Activated B cell treated with CpG ODN at 0.5 μM for 24 hours (primary cell): Measurements from ENCODE around the gene HLA-DOA. TPM values are rescaled to one million over a fixed set of nuclear protein-coding genes. Genes with fewer than 3 reads are reported as not detected.
A peak's percentile ranks its signal among the peaks of the same experiment; 100 is the strongest.

Experiments
- ATAC-seq: fragments of 200-7000 bp; cut with Tn5 transposase; one replicate; pipeline ENCODE4 v1.10.0; 2021; ENCODE audit warnings: low read depth, mild to moderate bottlenecking, moderate library complexity
- CTCF ChIA-PET: fragments of 350-600 bp; sonication (Branson Sonifier 250); formaldehyde crosslinking; loops from one replicate; lab custom pipeline; 2021; ENCODE audit warnings: antibody characterized with exemption; lab: Charles Lee
- POLR2A ChIA-PET: fragments of 350-600 bp; sonication (Branson Sonifier 250); formaldehyde crosslinking; loops from one replicate; lab custom pipeline; 2021; ENCODE audit warnings: antibody characterized with exemption; lab: Charles Lee
- DNase-seq: peaks from one replicate; pipeline ENCODE4 v3.0.0; 2022
- H3K27ac Mint-ChIP-seq: one replicate; pipeline ENCODE4 v1.8.0; 2020; ENCODE audit warnings: mixed read lengths
- H3K27me3 Mint-ChIP-seq: one replicate; pipeline ENCODE4 v1.8.0; 2021; ENCODE audit warnings: mixed read lengths
- H3K36me3 Mint-ChIP-seq: one replicate; pipeline ENCODE4 v1.8.0; 2021; ENCODE audit warnings: low read depth, mixed read lengths
- H3K4me1 Mint-ChIP-seq: one replicate; pipeline ENCODE4 v1.8.0; 2021; ENCODE audit warnings: mixed read lengths
- H3K4me3 Mint-ChIP-seq: one replicate; pipeline ENCODE4 v1.8.0; 2020; ENCODE audit warnings: mild to moderate bottlenecking, mixed read lengths
- H3K9me3 Mint-ChIP-seq: one replicate; pipeline ENCODE4 v1.8.0; 2020; ENCODE audit warnings: mixed read lengths
- intact Hi-C: fragments of 100-400 bp; cut with micrococcal nuclease; formaldehyde crosslinking; loops from one replicate; pipeline ENCODE4 v1.15.1; 2024
- total RNA-seq: library from RNA; stranded (reverse); gene quantifications from 2 replicates; pipeline ENCODE4 v1.2.3, GENCODE V29; 2022
- TF ChIP-seq, protein P1 (sequence below): fragments of 200-600 bp; IDR thresholded peaks from one replicate; pipeline ENCODE4 v1.8.0; 2022; ENCODE audit warnings: antibody characterized with exemption, mild to moderate bottlenecking

The HLA-DOA gene
- total RNA-seq, 1 donor from 2014 or later = 167 TPM

DNA sequence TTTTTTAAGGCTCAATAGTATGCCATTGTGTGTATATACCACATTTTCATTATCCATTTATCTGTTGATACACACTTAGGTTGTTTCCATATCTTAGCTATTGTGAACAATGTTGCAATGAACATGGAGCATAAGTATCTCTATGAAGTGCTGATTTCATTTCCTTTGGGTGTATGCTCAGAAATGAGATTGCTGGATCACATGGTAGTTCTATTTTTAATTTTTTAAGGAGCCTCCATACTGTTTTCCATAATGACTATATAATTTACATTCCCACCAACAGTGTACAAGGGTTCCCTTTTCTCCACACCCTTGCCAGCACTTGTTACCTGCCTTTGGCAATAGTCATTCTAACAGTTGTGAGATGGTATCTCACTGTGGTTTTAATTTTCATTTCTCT lies 15.1 kb upstream of the HLA-DOA start:
- DNase-seq (no peak), ATAC-seq (no peak)
- Mint-ChIP-seq H3K27me3 (no peaks in the 10 kb centered on the region), H3K4me3 (no peak overlapping the region), H3K36me3 (peaks cover 4% of the 10 kb centered on the region), H3K4me1 (peaks cover 78% of the 10 kb centered on the region), H3K9me3 (peaks cover 5% of the 10 kb centered on the region), H3K27ac (no peak overlapping the region)
- TF ChIP-seq, protein P1, sequence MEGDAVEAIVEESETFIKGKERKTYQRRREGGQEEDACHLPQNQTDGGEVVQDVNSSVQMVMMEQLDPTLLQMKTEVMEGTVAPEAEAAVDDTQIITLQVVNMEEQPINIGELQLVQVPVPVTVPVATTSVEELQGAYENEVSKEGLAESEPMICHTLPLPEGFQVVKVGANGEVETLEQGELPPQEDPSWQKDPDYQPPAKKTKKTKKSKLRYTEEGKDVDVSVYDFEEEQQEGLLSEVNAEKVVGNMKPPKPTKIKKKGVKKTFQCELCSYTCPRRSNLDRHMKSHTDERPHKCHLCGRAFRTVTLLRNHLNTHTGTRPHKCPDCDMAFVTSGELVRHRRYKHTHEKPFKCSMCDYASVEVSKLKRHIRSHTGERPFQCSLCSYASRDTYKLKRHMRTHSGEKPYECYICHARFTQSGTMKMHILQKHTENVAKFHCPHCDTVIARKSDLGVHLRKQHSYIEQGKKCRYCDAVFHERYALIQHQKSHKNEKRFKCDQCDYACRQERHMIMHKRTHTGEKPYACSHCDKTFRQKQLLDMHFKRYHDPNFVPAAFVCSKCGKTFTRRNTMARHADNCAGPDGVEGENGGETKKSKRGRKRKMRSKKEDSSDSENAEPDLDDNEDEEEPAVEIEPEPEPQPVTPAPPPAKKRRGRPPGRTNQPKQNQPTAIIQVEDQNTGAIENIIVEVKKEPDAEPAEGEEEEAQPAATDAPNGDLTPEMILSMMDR = no peak
- ChIA-PET POLR2A (interaction anchor here (0.9 to 28.8 kb wide), 4 partner anchors 10 to 53 kb away, joined by 3 to 2264 read pairs (median 6); partner anchors contain the start of genes HLA-DPA1 and HLA-DPB1), CTCF (no interaction called here)
- intact Hi-C loops = no loop called here

DNA sequence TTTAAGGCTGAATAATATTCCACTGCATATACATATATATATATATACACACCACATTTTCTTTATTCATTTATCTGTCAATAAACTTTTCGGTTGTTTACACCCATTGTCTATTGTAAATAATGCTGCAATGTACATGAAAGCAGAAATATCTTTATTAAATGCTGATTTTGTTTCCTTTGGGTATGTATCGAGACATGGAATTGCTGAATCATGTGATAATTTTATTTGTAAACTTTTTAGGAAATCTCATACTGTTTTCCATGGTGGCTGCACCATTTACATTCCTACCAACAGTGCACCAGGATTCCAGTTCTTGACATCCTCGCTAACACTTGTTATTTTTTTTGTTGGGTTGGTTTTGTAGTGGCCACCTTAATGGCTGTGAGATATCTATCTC lies 14.1 kb upstream of the HLA-DOA start:
- H3K27me3 Mint-ChIP-seq = no peaks in the 10 kb centered on the region
- peaks cover 4% of the 10 kb centered on the region for H3K36me3 Mint-ChIP-seq
- intact Hi-C loops = no loop called here
- TF ChIP-seq, protein P1 = no peak
- CTCF ChIA-PET = no interaction called here
- peak overlapping the region; percentile 68 for H3K27ac Mint-ChIP-seq
- H3K4me3 Mint-ChIP-seq = no peak overlapping the region
- POLR2A ChIA-PET = interaction anchor here (0.6 to 28.8 kb wide), 3 partner anchors 34 to 209 kb away, joined by 3 to 2264 read pairs (median 5); partner anchors contain the start of genes HLA-DPA1 and HLA-DPB1
- ATAC-seq = no peak
- no peak for DNase-seq
- peaks cover 78% of the 10 kb centered on the region for H3K4me1 Mint-ChIP-seq
- peaks cover 5% of the 10 kb centered on the region for H3K9me3 Mint-ChIP-seq

DNA sequence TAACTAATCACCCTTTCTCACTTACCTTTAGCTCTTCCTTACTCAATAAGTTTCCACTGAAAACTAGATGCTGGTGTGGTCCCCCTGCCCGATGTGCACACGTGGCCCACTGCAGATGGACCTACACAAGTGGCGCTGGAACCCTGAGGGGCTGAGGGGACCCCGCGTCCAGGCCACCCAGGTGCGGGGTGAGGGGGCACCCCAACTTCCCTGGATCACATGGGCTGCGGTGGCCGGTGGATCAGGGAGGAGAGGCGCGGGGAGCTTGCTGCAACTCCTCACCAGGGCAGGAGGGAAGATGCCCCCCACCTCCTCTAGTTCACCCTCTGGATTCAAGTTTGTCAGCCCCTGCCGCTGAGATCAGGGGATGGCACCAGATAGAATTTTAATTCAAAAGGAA lies 12.5 kb upstream of the HLA-DOA start:
- DNase-seq (no peak), ATAC-seq (no peak)
- H3K4me1 Mint-ChIP-seq = peaks cover 81% of the 10 kb centered on the region
- TF ChIP-seq, protein P1 = no peak
- ChIA-PET CTCF (no interaction called here), POLR2A (interaction anchor here (0.5 to 28.8 kb wide), 3 partner anchors 7 to 178 kb away, joined by 3 to 2264 read pairs (median 334); partner anchors contain the start of genes HLA-DPA1 and HLA-DPB1)
- H3K27ac Mint-ChIP-seq = peak overlapping the region; percentile 98
- no peaks in the 10 kb centered on the region for H3K27me3 Mint-ChIP-seq
- H3K36me3 Mint-ChIP-seq = peaks cover 4% of the 10 kb centered on the region
- H3K9me3 Mint-ChIP-seq = peaks cover 5% of the 10 kb centered on the region
- intact Hi-C loops = no loop called here
- no peak overlapping the region for H3K4me3 Mint-ChIP-seq

DNA sequence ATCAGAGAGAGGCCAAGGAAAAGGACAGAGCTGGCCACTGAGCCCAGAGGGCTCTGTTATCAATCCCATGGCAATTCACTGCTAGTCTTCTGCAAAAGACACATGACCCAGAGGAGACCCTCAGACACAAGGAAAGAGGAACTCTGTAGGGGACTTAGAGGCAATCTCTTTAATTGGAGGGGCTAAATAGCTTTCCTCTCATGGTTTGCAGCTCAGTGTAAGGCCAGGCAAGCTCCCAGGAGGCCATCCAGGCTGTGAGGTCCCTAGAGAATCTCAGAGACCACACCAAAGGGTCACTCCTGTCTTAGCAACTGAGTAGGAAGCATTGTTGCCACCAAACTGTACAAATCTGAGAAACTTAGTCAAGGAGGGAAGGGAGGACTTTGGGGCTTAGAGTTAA lies 10.0 kb upstream of the HLA-DOA start:
- TF ChIP-seq, protein P1 = no peak
- ChIA-PET CTCF (interaction anchor here (1.1 to 10.8 kb wide), 3 partner anchors 10 to 65 kb away, joined by 7 to 240 read pairs (median 98); partner anchors contain the start of genes HLA-DPA1 and HLA-DPB1), POLR2A (interaction anchor here (0.9 to 28.8 kb wide), 12 partner anchors 9 to 189 kb away, joined by 3 to 2264 read pairs (median 12); partner anchors contain the start of genes HLA-DMB, HLA-DOA, HLA-DPA1 and HLA-DPB1)
- H3K4me3 Mint-ChIP-seq = peak overlapping the region; percentile 67
- no peak for DNase-seq
- no peaks in the 10 kb centered on the region for H3K27me3 Mint-ChIP-seq
- H3K9me3 Mint-ChIP-seq = no peaks in the 10 kb centered on the region
- intact Hi-C loops = loop anchor here (1.0 kb wide), 2 partner anchors 8 to 56 kb away; partner anchors contain the start of gene HLA-DPB1
- peak overlapping the region; percentile 98 for H3K27ac Mint-ChIP-seq
- H3K36me3 Mint-ChIP-seq = no peaks in the 10 kb centered on the region
- ATAC-seq = peak; percentile 38
- peaks cover 79% of the 10 kb centered on the region for H3K4me1 Mint-ChIP-seq

DNA sequence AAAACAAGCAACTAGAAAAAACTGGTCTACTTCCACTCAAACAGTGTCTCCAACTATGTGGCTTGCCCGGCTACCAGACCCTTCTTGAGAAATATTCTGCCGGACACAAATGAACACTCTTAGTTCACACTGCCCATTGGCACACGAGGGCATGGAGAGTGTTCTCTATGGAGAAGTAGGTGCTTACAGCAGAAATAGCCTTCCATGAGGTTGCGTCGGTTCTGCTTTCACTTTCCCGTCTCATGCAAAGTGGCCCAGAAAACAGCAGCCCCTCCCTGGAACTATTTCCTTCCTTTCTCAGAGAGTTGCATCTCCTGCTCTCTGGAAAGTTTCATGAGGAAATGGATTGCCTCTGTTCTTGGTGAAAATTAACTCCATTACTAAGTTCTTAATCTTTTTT lies 9.5 kb upstream of the HLA-DOA start:
- H3K4me3 Mint-ChIP-seq = peak overlapping the region; percentile 67
- ChIA-PET POLR2A (interaction anchor here (0.9 to 28.8 kb wide), 12 partner anchors 9 to 230 kb away, joined by 3 to 2264 read pairs (median 16); partner anchors contain the start of genes HLA-DMB, HLA-DOA, HLA-DPA1 and HLA-DPB1), CTCF (interaction anchor here (1.1 to 10.8 kb wide), 5 partner anchors 11 to 108 kb away, joined by 4 to 240 read pairs (median 7); partner anchors contain the start of genes HLA-DPA1 and HLA-DPB1)
- ATAC-seq (peak; percentile 90), DNase-seq (no peak)
- no peaks in the 10 kb centered on the region for H3K36me3 Mint-ChIP-seq
- no peaks in the 10 kb centered on the region for H3K9me3 Mint-ChIP-seq
- intact Hi-C loops = loop anchor here (1.0 kb wide), 2 partner anchors 8 to 56 kb away; partner anchors contain the start of gene HLA-DPB1
- no peaks in the 10 kb centered on the region for H3K27me3 Mint-ChIP-seq
- TF ChIP-seq, protein P1 = no peak
- peak overlapping the region; percentile 98 for H3K27ac Mint-ChIP-seq
- peaks cover 76% of the 10 kb centered on the region for H3K4me1 Mint-ChIP-seq
